ENCODE measurements around the gene CACNA1C.

Gene CACNA1C

GRCh38 chr12:2165021-2165420 is 112.2 kb downstream of the CACNA1C start:
- Histone ChIP-seq H4K20me1 (ENCODE audit: control insufficient read depth, insufficient read depth, low read depth, low read length) (no peaks in the 10 kb centered on the region), H3K9me3 (ENCODE audit: control insufficient read depth, insufficient read depth, low read length) (no peaks in the 10 kb centered on the region), H3K9me2 (replicated peaks; ENCODE audit: control insufficient read depth, low read length) (no peaks in the 10 kb centered on the region), H3K4me1 (ENCODE audit: control insufficient read depth, low read length) (no peaks in the 10 kb centered on the region), H3K36me3 (ENCODE audit: control insufficient read depth, low read length) (no peaks in the 10 kb centered on the region), H3F3A (ENCODE audit: control insufficient read depth, insufficient read depth) (no peaks in the 10 kb centered on the region), H3K79me2 (ENCODE audit: control insufficient read depth, low read length) (no peaks in the 10 kb centered on the region), H3K4me2 (ENCODE audit: low read length) (no peak overlapping the region), H3K4me3 (ENCODE audit: low read length) (no peak overlapping the region), H3K27ac (ENCODE audit: low read depth, low read length) (no peak overlapping the region), H3K27me3 (ENCODE audit: control insufficient read depth, low read length) (peaks cover 27% of the 10 kb centered on the region)
- no peak for TF ChIP-seq EZH2phosphoT487 (IDR thresholded peaks at IDR 0.05; ENCODE audit: borderline replicate concordance, low read length)
- TF ChIP-seq CTCF (IDR thresholded peaks at IDR 0.05; ENCODE audit: low read depth, low read length, poor library complexity, severe bottlenecking), result no peak

DNA sequence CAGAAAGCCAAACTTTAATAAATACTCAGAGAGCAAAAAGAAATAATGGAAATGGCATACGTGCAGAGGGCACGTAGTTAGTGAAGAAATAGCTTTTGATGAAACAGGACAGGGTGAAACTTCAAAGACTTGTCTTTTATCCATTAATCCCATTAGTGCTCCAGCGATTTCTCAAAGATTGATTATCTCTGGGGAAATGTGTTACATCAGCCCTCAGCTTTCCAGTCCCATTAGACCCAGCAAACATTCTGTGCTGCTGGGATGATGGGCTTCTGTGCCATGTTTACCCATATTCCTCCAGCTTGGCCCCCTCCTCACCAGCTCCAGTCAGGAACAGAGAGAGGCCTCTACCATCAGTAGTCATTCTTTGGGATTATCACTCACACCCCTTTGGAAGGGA is 113.1 kb downstream of the CACNA1C start:
- Histone ChIP-seq H3F3A (ENCODE audit: control insufficient read depth, insufficient read depth) (no peaks in the 10 kb centered on the region), H4K20me1 (ENCODE audit: control insufficient read depth, insufficient read depth, low read depth, low read length) (no peaks in the 10 kb centered on the region), H3K27me3 (ENCODE audit: control insufficient read depth, low read length) (peaks cover 27% of the 10 kb centered on the region), H3K4me2 (ENCODE audit: low read length) (no peak overlapping the region), H3K4me3 (ENCODE audit: low read length) (no peak overlapping the region), H3K36me3 (ENCODE audit: control insufficient read depth, low read length) (no peaks in the 10 kb centered on the region), H3K4me1 (ENCODE audit: control insufficient read depth, low read length) (no peaks in the 10 kb centered on the region), H3K9me2 (replicated peaks; ENCODE audit: control insufficient read depth, low read length) (no peaks in the 10 kb centered on the region), H3K27ac (ENCODE audit: low read depth, low read length) (no peak overlapping the region), H3K79me2 (ENCODE audit: control insufficient read depth, low read length) (no peaks in the 10 kb centered on the region), H3K9me3 (ENCODE audit: control insufficient read depth, insufficient read depth, low read length) (no peaks in the 10 kb centered on the region)
- TF ChIP-seq EZH2phosphoT487 (IDR thresholded peaks at IDR 0.05; ENCODE audit: borderline replicate concordance, low read length), result no peak
- no peak for TF ChIP-seq CTCF (IDR thresholded peaks at IDR 0.05; ENCODE audit: low read depth, low read length, poor library complexity, severe bottlenecking)

DNA sequence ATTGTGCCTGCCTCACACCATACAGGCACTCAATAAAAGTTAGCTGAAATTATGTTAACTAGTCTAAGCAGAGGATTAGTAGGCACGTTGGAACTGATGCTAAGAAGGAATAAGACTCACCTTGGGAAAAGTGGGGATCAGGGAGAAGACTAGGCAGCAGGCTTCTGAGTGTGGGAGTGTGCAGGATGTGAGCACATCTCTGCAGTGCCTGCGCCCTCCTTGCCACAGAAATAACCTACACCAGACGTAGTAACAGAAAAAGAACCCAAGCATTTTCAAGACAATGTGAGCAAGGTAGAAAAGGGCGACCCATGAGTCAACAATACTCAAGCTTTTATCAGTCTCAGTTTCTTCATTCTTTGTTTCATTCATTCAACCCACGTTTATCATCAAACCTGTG is 113.9 kb downstream of the CACNA1C start:
- Histone ChIP-seq H3K4me3 (ENCODE audit: low read length) (no peak overlapping the region), H3K27me3 (ENCODE audit: control insufficient read depth, low read length) (peaks cover 27% of the 10 kb centered on the region), H3K9me3 (ENCODE audit: control insufficient read depth, insufficient read depth, low read length) (no peaks in the 10 kb centered on the region), H3F3A (ENCODE audit: control insufficient read depth, insufficient read depth) (no peaks in the 10 kb centered on the region), H3K4me2 (ENCODE audit: low read length) (no peak overlapping the region), H3K79me2 (ENCODE audit: control insufficient read depth, low read length) (no peaks in the 10 kb centered on the region), H3K36me3 (ENCODE audit: control insufficient read depth, low read length) (no peaks in the 10 kb centered on the region), H4K20me1 (ENCODE audit: control insufficient read depth, insufficient read depth, low read depth, low read length) (no peaks in the 10 kb centered on the region), H3K4me1 (ENCODE audit: control insufficient read depth, low read length) (no peaks in the 10 kb centered on the region), H3K9me2 (replicated peaks; ENCODE audit: control insufficient read depth, low read length) (no peaks in the 10 kb centered on the region), H3K27ac (ENCODE audit: low read depth, low read length) (no peak overlapping the region)
- TF ChIP-seq EZH2phosphoT487 (IDR thresholded peaks at IDR 0.05; ENCODE audit: borderline replicate concordance, low read length) (no peak), CTCF (IDR thresholded peaks at IDR 0.05; ENCODE audit: low read depth, low read length, poor library complexity, severe bottlenecking) (no peak)

DNA sequence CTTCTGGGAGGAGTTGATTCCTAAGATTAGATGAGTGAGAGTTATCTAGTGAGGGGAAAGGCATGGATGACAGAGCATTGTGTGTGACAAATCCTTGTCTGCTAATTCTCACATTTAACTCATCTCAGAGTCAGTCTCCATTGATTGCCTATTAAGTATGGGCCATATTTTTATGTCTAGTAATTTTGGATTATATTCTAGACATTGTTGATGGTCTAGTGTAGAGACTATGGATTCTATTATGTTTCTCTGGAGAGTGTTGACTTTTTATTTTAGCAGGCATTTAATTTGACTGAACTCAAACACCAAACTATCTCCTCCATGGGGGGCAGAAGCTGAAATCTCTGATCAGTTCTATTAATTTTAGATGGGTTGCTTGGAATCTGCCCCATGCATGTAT is 114.4 kb downstream of the CACNA1C start:
- Histone ChIP-seq H3K4me2 (ENCODE audit: low read length) (no peak overlapping the region), H3K27me3 (ENCODE audit: control insufficient read depth, low read length) (peaks cover 27% of the 10 kb centered on the region), H3K9me2 (replicated peaks; ENCODE audit: control insufficient read depth, low read length) (no peaks in the 10 kb centered on the region), H3K4me3 (ENCODE audit: low read length) (no peak overlapping the region), H3K79me2 (ENCODE audit: control insufficient read depth, low read length) (no peaks in the 10 kb centered on the region), H3K27ac (ENCODE audit: low read depth, low read length) (no peak overlapping the region), H3K9me3 (ENCODE audit: control insufficient read depth, insufficient read depth, low read length) (no peaks in the 10 kb centered on the region), H3F3A (ENCODE audit: control insufficient read depth, insufficient read depth) (no peaks in the 10 kb centered on the region), H4K20me1 (ENCODE audit: control insufficient read depth, insufficient read depth, low read depth, low read length) (no peaks in the 10 kb centered on the region), H3K36me3 (ENCODE audit: control insufficient read depth, low read length) (no peaks in the 10 kb centered on the region), H3K4me1 (ENCODE audit: control insufficient read depth, low read length) (no peaks in the 10 kb centered on the region)
- TF ChIP-seq EZH2phosphoT487 (IDR thresholded peaks at IDR 0.05; ENCODE audit: borderline replicate concordance, low read length) (no peak), CTCF (IDR thresholded peaks at IDR 0.05; ENCODE audit: low read depth, low read length, poor library complexity, severe bottlenecking) (no peak)

Measured in DOHH2 (cell line).